ENCODE results near the gene SCN3A.

- no peak for TF ChIP-seq CTCF (IDR thresholded peaks at IDR 0.05)
- no peak for TF ChIP-seq EZH2 (IDR thresholded peaks at IDR 0.05; ENCODE audit: borderline replicate concordance, insufficient read depth, low read depth, low read length, poor library complexity, severe bottlenecking)
These were observed 39.6 kb downstream of the SCN3A start for GRCh38 chr2:165164201-165164600.
